ENCODE measurements around the gene SORCS2.

DNA sequence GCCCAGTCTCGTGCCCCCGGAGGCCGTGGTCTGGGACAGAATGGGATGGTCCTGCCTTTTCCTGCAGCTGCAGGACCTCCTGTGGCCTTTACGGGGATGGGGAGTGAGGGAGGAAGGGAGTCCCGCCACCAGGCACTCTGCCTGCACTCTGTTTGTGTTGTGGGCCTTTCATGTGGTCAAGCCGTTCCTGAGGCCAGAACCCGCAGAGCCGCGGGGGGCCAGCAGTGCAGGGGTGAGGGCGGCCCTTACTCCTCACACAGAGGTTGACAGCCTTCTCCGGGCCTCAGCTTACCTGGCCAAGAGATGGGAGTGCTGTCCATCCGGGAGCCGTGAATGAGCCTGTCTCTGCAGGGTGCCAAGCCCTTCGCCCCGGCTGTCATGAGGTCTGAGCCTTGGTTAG, 516.6 kb downstream of the SORCS2 start:
- TF ChIP-seq, protein P1, sequence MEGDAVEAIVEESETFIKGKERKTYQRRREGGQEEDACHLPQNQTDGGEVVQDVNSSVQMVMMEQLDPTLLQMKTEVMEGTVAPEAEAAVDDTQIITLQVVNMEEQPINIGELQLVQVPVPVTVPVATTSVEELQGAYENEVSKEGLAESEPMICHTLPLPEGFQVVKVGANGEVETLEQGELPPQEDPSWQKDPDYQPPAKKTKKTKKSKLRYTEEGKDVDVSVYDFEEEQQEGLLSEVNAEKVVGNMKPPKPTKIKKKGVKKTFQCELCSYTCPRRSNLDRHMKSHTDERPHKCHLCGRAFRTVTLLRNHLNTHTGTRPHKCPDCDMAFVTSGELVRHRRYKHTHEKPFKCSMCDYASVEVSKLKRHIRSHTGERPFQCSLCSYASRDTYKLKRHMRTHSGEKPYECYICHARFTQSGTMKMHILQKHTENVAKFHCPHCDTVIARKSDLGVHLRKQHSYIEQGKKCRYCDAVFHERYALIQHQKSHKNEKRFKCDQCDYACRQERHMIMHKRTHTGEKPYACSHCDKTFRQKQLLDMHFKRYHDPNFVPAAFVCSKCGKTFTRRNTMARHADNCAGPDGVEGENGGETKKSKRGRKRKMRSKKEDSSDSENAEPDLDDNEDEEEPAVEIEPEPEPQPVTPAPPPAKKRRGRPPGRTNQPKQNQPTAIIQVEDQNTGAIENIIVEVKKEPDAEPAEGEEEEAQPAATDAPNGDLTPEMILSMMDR (IDR thresholded peaks at IDR 0.05; ENCODE audit: low read depth, low read length), result no peak
- TF ChIP-seq POLR2A (IDR thresholded peaks at IDR 0.05; ENCODE audit: extremely low read depth, insufficient read length), result no peak
- TF ChIP-seq, protein P2, sequence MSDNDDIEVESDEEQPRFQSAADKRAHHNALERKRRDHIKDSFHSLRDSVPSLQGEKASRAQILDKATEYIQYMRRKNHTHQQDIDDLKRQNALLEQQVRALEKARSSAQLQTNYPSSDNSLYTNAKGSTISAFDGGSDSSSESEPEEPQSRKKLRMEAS (IDR thresholded peaks at IDR 0.05; ENCODE audit: low read depth, low read length), result no peak
